Loucy (cell line): ENCODE measurements around the gene HSBP1L1.

ENCODE experiments used
- H2AFZ ChIP-seq: fragments of 200-600 bp; sonication (generic); 2 replicates; pipeline ENCODE4 v1.6.0; 2016; ENCODE audit warnings: antibody characterized with exemption, mild to moderate bottlenecking, low read length, moderate library complexity
- H3F3A ChIP-seq: fragments of 200-600 bp; 2 replicates; pipeline ENCODE4 v1.6.0; 2016; ENCODE audit warnings: antibody characterized with exemption, low read depth, mild to moderate bottlenecking
- H3K27me3 ChIP-seq: fragments of 200-600 bp; sonication (generic); 2 replicates; pipeline ENCODE4 v1.6.1; 2014; ENCODE audit warnings: low read length, mild to moderate bottlenecking; ENCODE audit not compliant: insufficient read depth, poor library complexity, severe bottlenecking
- H3K36me3 ChIP-seq: fragments of 200-600 bp; sonication (generic); 2 replicates; pipeline ENCODE4 v1.6.1; 2016; ENCODE audit warnings: low read length; ENCODE audit not compliant: insufficient read depth
- H3K4me1 ChIP-seq: fragments of 200-600 bp; sonication (generic); 2 replicates; pipeline ENCODE4 v1.5.1; 2014; ENCODE audit warnings: low read length, mild to moderate bottlenecking; ENCODE audit not compliant: insufficient read depth, poor library complexity, severe bottlenecking
- H3K4me2 ChIP-seq: fragments of 200-600 bp; sonication (generic); 2 replicates; pipeline ENCODE4 v1.6.0; 2014; ENCODE audit warnings: antibody characterized with exemption, low read length, low read depth, mild to moderate bottlenecking; ENCODE audit not compliant: poor library complexity, severe bottlenecking
- H3K4me3 ChIP-seq: fragments of 200-600 bp; sonication (generic); 2 replicates; pipeline ENCODE4 v1.5.1; 2014; ENCODE audit warnings: low read length, mild to moderate bottlenecking, mixed read lengths; ENCODE audit not compliant: poor library complexity, severe bottlenecking
- H3K79me2 ChIP-seq: fragments of 200-600 bp; sonication (generic); 2 replicates; pipeline ENCODE4 v1.6.1; 2014; ENCODE audit warnings: low read length; ENCODE audit not compliant: insufficient read depth
- H3K9ac ChIP-seq: fragments of 200-600 bp; sonication (generic); 2 replicates; pipeline ENCODE4 v1.6.0; 2014; ENCODE audit warnings: mild to moderate bottlenecking, low read depth, low read length, moderate library complexity; ENCODE audit not compliant: poor library complexity, severe bottlenecking
- H3K9me2 ChIP-seq: fragments of 200-600 bp; sonication (generic); replicated peaks from 2 replicates; pipeline ENCODE4 v1.6.1; 2016; ENCODE audit warnings: low read depth, low read length, mixed read lengths
- H3K9me3 ChIP-seq: fragments of 200-600 bp; sonication (generic); 2 replicates; pipeline ENCODE4 v1.6.1; 2014; ENCODE audit warnings: mild to moderate bottlenecking, antibody characterized with exemption, low read length, low read depth; ENCODE audit not compliant: insufficient read depth
- H4K20me1 ChIP-seq: fragments of 200-600 bp; sonication (generic); 2 replicates; pipeline ENCODE4 v1.6.0; 2014; ENCODE audit warnings: antibody characterized with exemption, low read length, mild to moderate bottlenecking; ENCODE audit not compliant: insufficient read depth, poor library complexity, severe bottlenecking
- EZH2phosphoT487 ChIP-seq: fragments of 200-600 bp; IDR thresholded peaks from 2 replicates; pipeline ENCODE4 v1.6.1; 2018; ENCODE audit warnings: antibody characterized with exemption, mild to moderate bottlenecking, moderate library complexity, borderline replicate concordance
- TF ChIP-seq, protein P1 (sequence below): fragments of 200-600 bp; sonication (generic); conservative IDR thresholded peaks from 2 replicates; pipeline ENCODE4 v1.5.1; 2014; ENCODE audit warnings: mild to moderate bottlenecking, antibody characterized with exemption, low read length

Gene HSBP1L1

DNA sequence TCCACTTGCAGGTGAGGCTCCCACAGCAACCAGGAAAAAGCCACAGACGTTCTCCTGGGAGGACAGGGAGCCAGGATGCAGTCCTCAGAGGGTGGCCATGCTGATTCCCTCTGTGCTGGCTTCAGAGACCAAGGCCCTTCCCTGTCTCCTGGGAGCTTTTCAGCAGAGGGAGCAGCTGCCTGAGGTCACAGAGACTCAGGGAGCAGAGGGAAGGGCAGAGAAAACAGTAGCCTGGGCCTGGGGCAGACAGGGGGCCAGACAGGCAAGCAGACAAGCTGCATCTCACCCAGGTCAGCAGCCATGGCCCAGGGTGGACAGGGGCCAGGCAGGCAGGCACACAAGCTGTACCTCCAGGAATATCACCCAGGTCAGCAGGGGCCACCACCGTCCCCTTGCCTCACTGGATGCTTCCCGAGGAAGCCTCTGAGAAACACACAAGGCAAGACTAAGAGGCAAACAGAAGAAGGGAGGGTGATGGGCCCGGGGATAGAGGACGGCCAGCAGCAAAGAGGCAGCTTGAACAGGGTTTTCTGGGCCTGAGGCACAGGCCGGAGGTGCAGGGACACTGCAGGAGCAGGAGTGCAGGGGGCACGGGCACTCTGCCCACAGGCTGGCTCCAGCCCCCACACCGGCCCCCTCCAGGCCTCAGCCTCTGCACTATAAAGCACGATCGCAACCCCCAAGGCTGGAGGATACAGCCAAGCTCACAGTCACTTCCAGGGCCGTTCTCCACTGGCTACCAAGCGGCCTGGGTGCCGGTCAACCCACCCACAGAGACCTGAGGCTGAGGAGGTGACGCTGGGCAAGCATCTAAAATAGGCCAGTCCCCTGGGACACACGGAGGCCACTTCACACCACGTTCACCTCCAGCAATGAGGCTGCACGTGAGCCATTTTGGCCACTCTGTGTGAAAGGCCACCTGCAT is 19.1 kb upstream of the HSBP1L1 start:
- Histone ChIP-seq H3K9me3 (no peaks in the 10 kb centered on the region), H3K36me3 (peaks cover 11% of the 10 kb centered on the region; the same call in 1 of the 2 replicates), H3K9me2 (no peaks in the 10 kb centered on the region), H3K79me2 (peaks cover 62% of the 10 kb centered on the region), H3K4me2 (peak overlapping the region; percentile 54), H3F3A (no peaks in the 10 kb centered on the region), H3K27me3 (no peaks in the 10 kb centered on the region), H3K4me3 (no peak overlapping the region), H2AFZ (no peak overlapping the region), H3K4me1 (peaks cover 43% of the 10 kb centered on the region), H3K9ac (peak overlapping the region; percentile 16), H4K20me1 (peaks cover 20% of the 10 kb centered on the region)
- no peak for TF ChIP-seq EZH2phosphoT487
- TF ChIP-seq, protein P1, sequence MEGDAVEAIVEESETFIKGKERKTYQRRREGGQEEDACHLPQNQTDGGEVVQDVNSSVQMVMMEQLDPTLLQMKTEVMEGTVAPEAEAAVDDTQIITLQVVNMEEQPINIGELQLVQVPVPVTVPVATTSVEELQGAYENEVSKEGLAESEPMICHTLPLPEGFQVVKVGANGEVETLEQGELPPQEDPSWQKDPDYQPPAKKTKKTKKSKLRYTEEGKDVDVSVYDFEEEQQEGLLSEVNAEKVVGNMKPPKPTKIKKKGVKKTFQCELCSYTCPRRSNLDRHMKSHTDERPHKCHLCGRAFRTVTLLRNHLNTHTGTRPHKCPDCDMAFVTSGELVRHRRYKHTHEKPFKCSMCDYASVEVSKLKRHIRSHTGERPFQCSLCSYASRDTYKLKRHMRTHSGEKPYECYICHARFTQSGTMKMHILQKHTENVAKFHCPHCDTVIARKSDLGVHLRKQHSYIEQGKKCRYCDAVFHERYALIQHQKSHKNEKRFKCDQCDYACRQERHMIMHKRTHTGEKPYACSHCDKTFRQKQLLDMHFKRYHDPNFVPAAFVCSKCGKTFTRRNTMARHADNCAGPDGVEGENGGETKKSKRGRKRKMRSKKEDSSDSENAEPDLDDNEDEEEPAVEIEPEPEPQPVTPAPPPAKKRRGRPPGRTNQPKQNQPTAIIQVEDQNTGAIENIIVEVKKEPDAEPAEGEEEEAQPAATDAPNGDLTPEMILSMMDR: no peak

DNA sequence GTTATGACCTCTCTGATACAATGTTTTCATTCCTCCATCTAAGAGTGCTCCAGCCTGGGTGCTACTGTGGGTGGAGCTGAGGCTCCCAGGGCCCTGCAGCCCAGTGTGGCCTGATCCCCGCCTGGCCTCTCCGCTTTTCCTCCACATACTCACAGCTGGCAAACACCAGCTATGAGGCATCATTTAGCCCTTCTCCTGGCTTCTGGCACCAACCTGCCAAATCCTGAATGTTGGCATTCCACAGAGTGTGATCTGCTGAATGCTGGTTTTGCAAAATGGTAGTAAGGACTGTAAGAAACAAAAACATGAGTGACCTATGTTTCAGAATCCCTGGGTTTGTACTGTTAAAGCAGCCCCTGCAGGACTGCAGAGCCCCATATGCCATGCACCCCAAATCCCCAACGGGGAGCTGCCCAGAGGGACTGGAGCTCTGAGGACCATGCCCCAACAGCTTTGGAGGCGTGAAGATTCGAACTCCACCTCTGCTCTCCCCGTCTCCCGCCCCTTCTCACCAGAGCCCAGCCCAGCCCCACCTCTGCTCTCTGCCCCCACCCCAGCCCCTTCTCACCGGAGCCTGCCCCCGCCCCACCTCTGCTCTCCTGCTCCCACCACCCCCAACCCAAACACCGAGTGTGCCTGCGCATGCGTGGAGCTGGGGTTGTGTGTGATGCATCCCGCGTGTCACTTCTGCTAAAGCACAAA is 17.2 kb upstream of the HSBP1L1 start:
- Histone ChIP-seq H3K4me2 (peak overlapping the region; percentile 92), H3K27me3 (no peaks in the 10 kb centered on the region), H3F3A (no peaks in the 10 kb centered on the region), H3K36me3 (peaks cover under 1% of the 10 kb centered on the region; the same call in 1 of the 2 replicates), H4K20me1 (peaks cover 21% of the 10 kb centered on the region), H2AFZ (no peak overlapping the region), H3K4me3 (no peak overlapping the region), H3K4me1 (peaks cover 45% of the 10 kb centered on the region), H3K9me3 (no peaks in the 10 kb centered on the region), H3K9me2 (no peaks in the 10 kb centered on the region), H3K9ac (no peak overlapping the region), H3K79me2 (peaks cover 64% of the 10 kb centered on the region)
- TF ChIP-seq EZH2phosphoT487: no peak
- TF ChIP-seq, protein P1: no peak

DNA sequence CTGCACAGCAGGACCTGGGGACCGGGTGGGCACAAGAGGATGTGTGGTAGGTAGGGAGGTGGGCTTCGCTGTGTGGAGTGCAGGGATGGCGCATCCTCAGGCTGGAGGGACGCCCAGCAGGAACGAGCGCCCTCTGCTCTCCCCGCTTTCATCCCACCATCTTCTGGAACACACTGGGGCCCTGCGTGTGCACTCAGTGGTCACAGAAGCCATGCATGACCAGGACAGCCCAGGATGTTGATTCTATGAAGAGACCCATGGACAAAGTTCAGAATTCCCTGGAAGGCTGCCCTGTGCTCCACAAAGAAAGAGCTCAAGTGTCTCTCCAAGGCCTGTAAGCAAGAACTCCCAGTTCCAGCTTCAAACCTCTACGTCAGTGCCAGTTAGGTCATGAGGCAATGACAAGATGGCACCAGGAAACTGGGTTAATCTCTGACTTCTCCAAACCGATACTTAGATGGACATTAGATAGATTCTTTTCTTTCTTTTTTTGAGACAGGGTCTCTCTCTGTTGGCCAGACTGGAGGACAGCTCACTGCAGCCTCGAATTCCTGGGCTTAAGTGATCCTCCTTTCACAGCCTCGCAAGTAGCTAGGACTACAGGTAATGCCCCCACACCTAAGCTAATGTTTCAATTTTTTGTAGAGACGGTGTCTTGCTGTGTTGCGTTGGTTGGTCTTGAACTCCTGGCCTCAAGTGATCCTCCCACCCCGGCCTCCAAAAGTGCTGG is 16.4 kb upstream of the HSBP1L1 start:
- peaks cover 21% of the 10 kb centered on the region for H4K20me1 ChIP-seq
- no peaks in the 10 kb centered on the region for H3K9me2 ChIP-seq
- no peaks in the 10 kb centered on the region for H3K27me3 ChIP-seq
- H3K79me2 ChIP-seq: peaks cover 64% of the 10 kb centered on the region
- peak overlapping the region; percentile 83 for H3K4me3 ChIP-seq
- no peaks in the 10 kb centered on the region; the same call in 1 of the 2 replicates for H3K36me3 ChIP-seq
- peak overlapping the region; percentile 92 for H3K4me2 ChIP-seq
- no peak overlapping the region for H2AFZ ChIP-seq
- H3K9ac ChIP-seq: no peak overlapping the region
- no peaks in the 10 kb centered on the region for H3F3A ChIP-seq
- H3K9me3 ChIP-seq: no peaks in the 10 kb centered on the region
- TF ChIP-seq, protein P1: no peak
- no peak for TF ChIP-seq EZH2phosphoT487
- H3K4me1 ChIP-seq: peaks cover 45% of the 10 kb centered on the region
